Astrocyte (in vitro differentiated cells and primary cell): ENCODE data around the gene MRPL27.

ENCODE experiments used
- EZH2 ChIP-seq: IDR thresholded peaks from 2 replicates; pipeline ENCODE4 v1.6.1; 2012; ENCODE audit warnings: mild to moderate bottlenecking, low read length, inconsistent platforms; ENCODE audit not compliant: insufficient read depth
- TF ChIP-seq, protein P1 (sequence below): IDR thresholded peaks from 2 replicates; pipeline ENCODE4 v1.5.1; 2011; ENCODE audit warnings: low read depth, mild to moderate bottlenecking, inconsistent platforms, low read length, moderate library complexity; ENCODE audit not compliant: insufficient read depth

DNA sequence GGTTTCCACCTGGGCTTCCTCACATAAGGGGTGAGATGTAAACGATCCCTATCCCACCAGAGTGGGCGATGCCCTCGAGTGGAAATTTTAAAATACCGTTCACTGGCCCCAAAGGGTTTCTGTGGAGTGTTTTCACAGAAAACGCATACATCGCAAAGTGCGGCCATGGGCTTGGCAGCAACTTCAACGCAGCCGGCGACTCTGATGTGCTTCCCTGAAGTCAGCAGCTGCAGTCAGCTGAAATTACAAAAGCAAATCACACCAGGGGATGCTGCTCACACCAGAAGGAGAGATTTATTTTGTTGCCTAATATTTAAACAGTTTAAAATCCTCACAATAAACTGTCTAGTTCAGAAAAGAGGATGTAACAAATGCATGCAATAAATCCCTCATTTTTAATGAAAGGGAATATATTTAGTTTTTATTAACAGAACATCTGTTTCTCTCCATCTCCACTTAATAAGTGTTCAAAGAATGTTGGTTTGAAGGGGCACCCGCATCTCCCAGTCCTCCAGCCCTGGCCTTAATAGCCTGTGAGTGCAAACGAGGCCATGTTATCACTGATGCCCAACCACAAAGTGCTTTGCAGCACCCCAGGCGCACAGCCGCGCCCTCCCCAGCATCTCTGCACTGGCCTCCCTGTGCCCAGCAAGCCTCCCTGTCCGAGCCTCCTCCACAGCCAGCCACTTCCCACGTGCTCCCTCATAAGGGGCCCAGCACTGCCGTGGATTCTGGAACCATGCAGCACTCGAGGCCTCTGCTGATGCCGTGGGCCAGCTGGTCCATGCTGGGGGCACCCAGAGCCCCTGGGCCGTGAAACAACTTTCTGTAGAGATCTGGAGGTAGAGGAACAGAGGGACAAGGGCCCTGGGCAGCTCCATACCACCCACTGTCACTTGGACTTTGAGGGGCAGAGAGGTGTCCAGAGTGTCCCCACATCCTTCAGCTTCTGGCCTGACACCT is 44.3 kb downstream of the MRPL27 start:
- TF ChIP-seq, protein P1, sequence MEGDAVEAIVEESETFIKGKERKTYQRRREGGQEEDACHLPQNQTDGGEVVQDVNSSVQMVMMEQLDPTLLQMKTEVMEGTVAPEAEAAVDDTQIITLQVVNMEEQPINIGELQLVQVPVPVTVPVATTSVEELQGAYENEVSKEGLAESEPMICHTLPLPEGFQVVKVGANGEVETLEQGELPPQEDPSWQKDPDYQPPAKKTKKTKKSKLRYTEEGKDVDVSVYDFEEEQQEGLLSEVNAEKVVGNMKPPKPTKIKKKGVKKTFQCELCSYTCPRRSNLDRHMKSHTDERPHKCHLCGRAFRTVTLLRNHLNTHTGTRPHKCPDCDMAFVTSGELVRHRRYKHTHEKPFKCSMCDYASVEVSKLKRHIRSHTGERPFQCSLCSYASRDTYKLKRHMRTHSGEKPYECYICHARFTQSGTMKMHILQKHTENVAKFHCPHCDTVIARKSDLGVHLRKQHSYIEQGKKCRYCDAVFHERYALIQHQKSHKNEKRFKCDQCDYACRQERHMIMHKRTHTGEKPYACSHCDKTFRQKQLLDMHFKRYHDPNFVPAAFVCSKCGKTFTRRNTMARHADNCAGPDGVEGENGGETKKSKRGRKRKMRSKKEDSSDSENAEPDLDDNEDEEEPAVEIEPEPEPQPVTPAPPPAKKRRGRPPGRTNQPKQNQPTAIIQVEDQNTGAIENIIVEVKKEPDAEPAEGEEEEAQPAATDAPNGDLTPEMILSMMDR = no peak
- TF ChIP-seq EZH2 = no peak
